HepG2 (cell line): ENCODE measurements around the gene IGF2BP1. TPM values are rescaled to one million over a fixed set of nuclear protein-coding genes. Genes with fewer than 3 reads are reported as not detected.

Source experiments
- CC2D1A ChIP-seq: sonication (generic); formaldehyde crosslinking; IDR thresholded peaks from 2 replicates; pipeline ENCODE4 v1.8.1; 2023; ENCODE audit warnings: mild to moderate bottlenecking, missing genetic modification reagents
- MXD4 ChIP-seq: IDR thresholded peaks from 2 replicates; pipeline ENCODE4 v1.6.1; 2016; ENCODE audit warnings: mild to moderate bottlenecking, missing biosample characterization, missing genetic modification reagents
- MYC ChIP-seq: sonication (generic); formaldehyde crosslinking; IDR thresholded peaks from 2 replicates; pipeline ENCODE4 v1.9.0; 2021; ENCODE audit warnings: missing genetic modification reagents, borderline replicate concordance
- PAX8 ChIP-seq: sonication (generic); formaldehyde crosslinking; IDR thresholded peaks from 2 replicates; pipeline ENCODE4 v1.8.0; 2022; ENCODE audit warnings: mild to moderate bottlenecking, missing genetic modification reagents, borderline replicate concordance
- PITX1 ChIP-seq: sonication (generic); formaldehyde crosslinking; IDR thresholded peaks from 2 replicates; pipeline ENCODE4 v1.5.1; 2020; ENCODE audit warnings: mild to moderate bottlenecking, missing genetic modification reagents
- SP1 ChIP-seq, 2 experiments: fragments of 450-650 bp in 1 of 2; sonication (generic) in 1 of 2; formaldehyde crosslinking in 1 of 2; IDR thresholded peaks; 2 replicates each; pipeline versions ENCODE4 v1.4.0 to v1.6.1; 2016 to 2020; ENCODE audit warnings: missing genetic modification reagents in 1 of 2
- THYN1 ChIP-seq: sonication (generic); formaldehyde crosslinking; IDR thresholded peaks from 2 replicates; pipeline ENCODE4 v1.8.1; 2023; ENCODE audit warnings: low read depth, mild to moderate bottlenecking, moderate library complexity, missing genetic modification reagents, borderline replicate concordance
- ZBTB1 ChIP-seq: sonication (generic); formaldehyde crosslinking; IDR thresholded peaks from 2 replicates; pipeline ENCODE4 v1.4.0; 2020; ENCODE audit warnings: missing genetic modification reagents, borderline replicate concordance
- ZFYVE20 ChIP-seq: sonication (generic); formaldehyde crosslinking; IDR thresholded peaks from 2 replicates; pipeline ENCODE4 v1.8.0; 2023; ENCODE audit warnings: low read depth, mild to moderate bottlenecking, moderate library complexity, missing genetic modification reagents, borderline replicate concordance
- ZGPAT ChIP-seq: IDR thresholded peaks from 2 replicates; pipeline ENCODE4 v1.6.1; 2016; ENCODE audit warnings: mild to moderate bottlenecking
- ZNF512 ChIP-seq: sonication (generic); formaldehyde crosslinking; IDR thresholded peaks from 2 replicates; pipeline ENCODE4 v1.4.0; 2020; ENCODE audit warnings: mild to moderate bottlenecking, missing genetic modification reagents
- ZNF598 ChIP-seq: sonication (generic); formaldehyde crosslinking; IDR thresholded peaks from 2 replicates; pipeline ENCODE4 v1.5.1; 2020; ENCODE audit warnings: mild to moderate bottlenecking, missing genetic modification reagents, borderline replicate concordance
- ZNF740 ChIP-seq: sonication (generic); formaldehyde crosslinking; IDR thresholded peaks from 2 replicates; pipeline ENCODE4 v1.4.0; 2020; ENCODE audit warnings: missing genetic modification reagents
- ZNF746 ChIP-seq: sonication (generic); formaldehyde crosslinking; IDR thresholded peaks from 2 replicates; pipeline ENCODE4 v1.8.0; 2022; ENCODE audit warnings: mild to moderate bottlenecking, missing genetic modification reagents
- polyA plus RNA-seq, 8 experiments: library from polyadenylated mRNA; depleted of rRNA in 3 of 8; stranded (reverse) in 7 of 8; unstranded in 1 of 8; fragments of >200 nt; fragmentation: Illumina TruSeq in 4 of 8; extraction: Trizol in 4 of 8; gene quantifications; 2 replicates each; pipeline versions ENCODE4 v1.2.1 to v1.2.3, GENCODE V29; 2011 to 2016; ENCODE audit warnings: low read depth in 4 of 8, missing spikeins in 1 of 8, mixed read lengths in 1 of 8; ENCODE audit not compliant: insufficient read depth in 1 of 8
- total RNA-seq, 5 experiments: library from RNA; depleted of rRNA; stranded (reverse); fragments of >200 nt; fragmentation: Illumina TruSeq; extraction: Trizol; gene quantifications; 2 replicates each; pipeline ENCODE4 v1.2.3, GENCODE V29; 2016; ENCODE audit warnings: low read depth in 1 of 5
- TF ChIP-seq, protein P1 (sequence below): sonication (generic); formaldehyde crosslinking; IDR thresholded peaks from 2 replicates; pipeline ENCODE4 v1.5.0; 2020; ENCODE audit warnings: missing genetic modification reagents
- TF ChIP-seq, protein P2 (sequence below): IDR thresholded peaks from 2 replicates; pipeline ENCODE4 v1.4.0; 2020; ENCODE audit warnings: mild to moderate bottlenecking, missing genetic modification reagents
- TF ChIP-seq, protein P3 (sequence below): sonication (generic); formaldehyde crosslinking; IDR thresholded peaks from 2 replicates; pipeline ENCODE4 v1.8.0; 2023; ENCODE audit warnings: mild to moderate bottlenecking, missing genetic modification reagents

IGF2BP1 gene
- total and polyA plus RNA-seq, 2 of the 13 experiments (the other 11 are each of a cell fraction or from before 2014, with no cell fraction given): 29.7 to 75.1 TPM

GRCh38 chr17:49003557-49004511 is 6.6 kb downstream of the IGF2BP1 start (continued):
- TF ChIP-seq THYN1 (CRISPR knock-in tag): no peak
- TF ChIP-seq ZBTB1 (CRISPR knock-in tag): no peak
- no peak for TF ChIP-seq PAX8 (CRISPR knock-in tag)
- TF ChIP-seq SP1 (IDR thresholded peaks at IDR 0.05): no peak
- TF ChIP-seq SP1 (CRISPR knock-in tag; IDR thresholded peaks at IDR 0.05): no peak
- no peak for TF ChIP-seq ZFYVE20 (CRISPR knock-in tag)
- TF ChIP-seq ZGPAT (CRISPR knock-in tag): peak; percentile 42; the same call in 1 of the 2 replicates
- peak; percentile 56; the same call in 1 of the 2 replicates for TF ChIP-seq PITX1
- TF ChIP-seq, protein P1, sequence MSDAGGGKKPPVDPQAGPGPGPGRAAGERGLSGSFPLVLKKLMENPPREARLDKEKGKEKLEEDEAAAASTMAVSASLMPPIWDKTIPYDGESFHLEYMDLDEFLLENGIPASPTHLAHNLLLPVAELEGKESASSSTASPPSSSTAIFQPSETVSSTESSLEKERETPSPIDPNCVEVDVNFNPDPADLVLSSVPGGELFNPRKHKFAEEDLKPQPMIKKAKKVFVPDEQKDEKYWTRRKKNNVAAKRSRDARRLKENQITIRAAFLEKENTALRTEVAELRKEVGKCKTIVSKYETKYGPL (CRISPR knock-in tag): no peak
- TF ChIP-seq, protein P2, sequence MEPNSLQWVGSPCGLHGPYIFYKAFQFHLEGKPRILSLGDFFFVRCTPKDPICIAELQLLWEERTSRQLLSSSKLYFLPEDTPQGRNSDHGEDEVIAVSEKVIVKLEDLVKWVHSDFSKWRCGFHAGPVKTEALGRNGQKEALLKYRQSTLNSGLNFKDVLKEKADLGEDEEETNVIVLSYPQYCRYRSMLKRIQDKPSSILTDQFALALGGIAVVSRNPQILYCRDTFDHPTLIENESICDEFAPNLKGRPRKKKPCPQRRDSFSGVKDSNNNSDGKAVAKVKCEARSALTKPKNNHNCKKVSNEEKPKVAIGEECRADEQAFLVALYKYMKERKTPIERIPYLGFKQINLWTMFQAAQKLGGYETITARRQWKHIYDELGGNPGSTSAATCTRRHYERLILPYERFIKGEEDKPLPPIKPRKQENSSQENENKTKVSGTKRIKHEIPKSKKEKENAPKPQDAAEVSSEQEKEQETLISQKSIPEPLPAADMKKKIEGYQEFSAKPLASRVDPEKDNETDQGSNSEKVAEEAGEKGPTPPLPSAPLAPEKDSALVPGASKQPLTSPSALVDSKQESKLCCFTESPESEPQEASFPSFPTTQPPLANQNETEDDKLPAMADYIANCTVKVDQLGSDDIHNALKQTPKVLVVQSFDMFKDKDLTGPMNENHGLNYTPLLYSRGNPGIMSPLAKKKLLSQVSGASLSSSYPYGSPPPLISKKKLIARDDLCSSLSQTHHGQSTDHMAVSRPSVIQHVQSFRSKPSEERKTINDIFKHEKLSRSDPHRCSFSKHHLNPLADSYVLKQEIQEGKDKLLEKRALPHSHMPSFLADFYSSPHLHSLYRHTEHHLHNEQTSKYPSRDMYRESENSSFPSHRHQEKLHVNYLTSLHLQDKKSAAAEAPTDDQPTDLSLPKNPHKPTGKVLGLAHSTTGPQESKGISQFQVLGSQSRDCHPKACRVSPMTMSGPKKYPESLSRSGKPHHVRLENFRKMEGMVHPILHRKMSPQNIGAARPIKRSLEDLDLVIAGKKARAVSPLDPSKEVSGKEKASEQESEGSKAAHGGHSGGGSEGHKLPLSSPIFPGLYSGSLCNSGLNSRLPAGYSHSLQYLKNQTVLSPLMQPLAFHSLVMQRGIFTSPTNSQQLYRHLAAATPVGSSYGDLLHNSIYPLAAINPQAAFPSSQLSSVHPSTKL (CRISPR knock-in tag): peak; percentile 36; the same call in 1 of the 2 replicates
- no peak for TF ChIP-seq ZNF740 (CRISPR knock-in tag)
- no peak for TF ChIP-seq ZNF746
- TF ChIP-seq ZNF512 (CRISPR knock-in tag): no peak
- TF ChIP-seq MYC: no peak
- TF ChIP-seq MXD4 (CRISPR knock-in tag): no peak
- TF ChIP-seq, protein P3, sequence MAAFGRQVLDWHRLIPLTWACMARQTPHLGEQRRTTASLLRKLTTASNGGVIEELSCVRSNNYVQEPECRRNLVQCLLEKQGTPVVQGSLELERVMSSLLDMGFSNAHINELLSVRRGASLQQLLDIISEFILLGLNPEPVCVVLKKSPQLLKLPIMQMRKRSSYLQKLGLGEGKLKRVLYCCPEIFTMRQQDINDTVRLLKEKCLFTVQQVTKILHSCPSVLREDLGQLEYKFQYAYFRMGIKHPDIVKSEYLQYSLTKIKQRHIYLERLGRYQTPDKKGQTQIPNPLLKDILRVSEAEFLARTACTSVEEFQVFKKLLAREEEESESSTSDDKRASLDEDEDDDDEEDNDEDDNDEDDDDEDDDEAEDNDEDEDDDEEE (CRISPR knock-in tag): no peak
- no peak for TF ChIP-seq ZNF598
- no peak for TF ChIP-seq CC2D1A (CRISPR knock-in tag)
